Brain microvascular endothelial cell (primary cell): ENCODE results near the gene B3GALT4.

Experiments
- DNase-seq: peaks from one replicate; pipeline ENCODE4 v3.0.0-alpha.2; 2020
- H3K27ac ChIP-seq: fragments of 250-450 bp; sonication (Bioruptor Pico); 2 replicates; pipeline ENCODE4 v1.5.1; 2020; ENCODE audit warnings: mild to moderate bottlenecking, moderate library complexity
- H3K27me3 ChIP-seq: fragments of 250-450 bp; sonication (Bioruptor Pico); replicated peaks from 2 replicates; pipeline ENCODE4 v1.5.1; 2020; ENCODE audit warnings: mild to moderate bottlenecking
- H3K36me3 ChIP-seq: fragments of 250-450 bp; sonication (Bioruptor Pico); replicated peaks from 2 replicates; pipeline ENCODE4 v1.5.1; 2020; ENCODE audit warnings: mild to moderate bottlenecking
- H3K4me3 ChIP-seq: 2 replicates; pipeline ENCODE4 v1.5.1; 2011; ENCODE audit warnings: low read depth, mild to moderate bottlenecking, control low read depth, low read length, moderate library complexity
- in situ Hi-C: cut with HindIII; loops from 2 replicates; pipeline ENCODE4 v1.10.0; 2017; ENCODE audit warnings: low sequenced_read_pairs, low pct_ligation_motif_present
- TF ChIP-seq, protein P1 (sequence below): IDR thresholded peaks from 2 replicates; pipeline ENCODE4 v1.5.1; 2011; ENCODE audit warnings: low read depth, mild to moderate bottlenecking, moderate library complexity, low read length, control low read depth, inconsistent platforms; ENCODE audit errors: missing control alignments

The B3GALT4 gene

DNA sequence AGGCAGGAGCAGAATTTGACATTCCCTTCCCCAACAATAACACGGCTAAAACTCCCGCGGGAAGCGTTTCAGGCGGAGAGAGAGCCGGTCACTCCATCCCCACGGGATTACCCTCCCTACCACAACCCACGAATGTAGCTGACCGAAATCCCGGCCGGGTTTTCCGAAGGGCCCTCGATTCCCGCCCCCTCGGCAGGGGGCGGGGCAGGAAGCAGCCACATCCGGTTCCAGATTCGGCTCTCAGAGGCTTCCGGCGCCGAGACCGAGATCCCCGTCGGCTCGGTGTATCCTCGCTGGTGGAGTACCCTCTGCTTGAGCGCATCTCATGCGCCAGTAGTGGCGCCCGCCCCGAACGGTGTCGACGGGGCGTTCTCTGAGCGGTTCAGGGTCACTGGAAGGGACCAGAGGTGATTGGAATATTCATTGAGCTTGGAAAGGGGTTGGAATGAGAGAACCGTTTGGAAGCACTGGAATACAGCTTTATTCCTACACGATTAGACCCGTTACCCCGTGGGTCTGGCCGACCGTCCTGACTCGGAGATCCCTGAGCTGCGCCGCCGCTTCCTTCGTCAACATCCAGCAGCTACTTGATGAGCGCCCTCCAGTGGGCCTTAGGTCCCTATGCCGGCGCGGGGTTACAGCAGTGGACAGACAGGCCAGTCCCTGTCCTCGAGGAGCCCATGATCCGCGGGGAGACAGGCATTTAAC lies 22.5 kb downstream of the B3GALT4 start:
- in situ Hi-C loops, result no loop called here
- peak overlapping the region; percentile 92 for H3K27ac ChIP-seq
- TF ChIP-seq, protein P1, sequence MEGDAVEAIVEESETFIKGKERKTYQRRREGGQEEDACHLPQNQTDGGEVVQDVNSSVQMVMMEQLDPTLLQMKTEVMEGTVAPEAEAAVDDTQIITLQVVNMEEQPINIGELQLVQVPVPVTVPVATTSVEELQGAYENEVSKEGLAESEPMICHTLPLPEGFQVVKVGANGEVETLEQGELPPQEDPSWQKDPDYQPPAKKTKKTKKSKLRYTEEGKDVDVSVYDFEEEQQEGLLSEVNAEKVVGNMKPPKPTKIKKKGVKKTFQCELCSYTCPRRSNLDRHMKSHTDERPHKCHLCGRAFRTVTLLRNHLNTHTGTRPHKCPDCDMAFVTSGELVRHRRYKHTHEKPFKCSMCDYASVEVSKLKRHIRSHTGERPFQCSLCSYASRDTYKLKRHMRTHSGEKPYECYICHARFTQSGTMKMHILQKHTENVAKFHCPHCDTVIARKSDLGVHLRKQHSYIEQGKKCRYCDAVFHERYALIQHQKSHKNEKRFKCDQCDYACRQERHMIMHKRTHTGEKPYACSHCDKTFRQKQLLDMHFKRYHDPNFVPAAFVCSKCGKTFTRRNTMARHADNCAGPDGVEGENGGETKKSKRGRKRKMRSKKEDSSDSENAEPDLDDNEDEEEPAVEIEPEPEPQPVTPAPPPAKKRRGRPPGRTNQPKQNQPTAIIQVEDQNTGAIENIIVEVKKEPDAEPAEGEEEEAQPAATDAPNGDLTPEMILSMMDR, result peak; percentile 86
- DNase-seq, result peak; percentile 88
- H3K27me3 ChIP-seq, result no peaks in the 10 kb centered on the region
- peaks cover 41% of the 10 kb centered on the region for H3K36me3 ChIP-seq
- H3K4me3 ChIP-seq, result peak overlapping the region; percentile 88

DNA sequence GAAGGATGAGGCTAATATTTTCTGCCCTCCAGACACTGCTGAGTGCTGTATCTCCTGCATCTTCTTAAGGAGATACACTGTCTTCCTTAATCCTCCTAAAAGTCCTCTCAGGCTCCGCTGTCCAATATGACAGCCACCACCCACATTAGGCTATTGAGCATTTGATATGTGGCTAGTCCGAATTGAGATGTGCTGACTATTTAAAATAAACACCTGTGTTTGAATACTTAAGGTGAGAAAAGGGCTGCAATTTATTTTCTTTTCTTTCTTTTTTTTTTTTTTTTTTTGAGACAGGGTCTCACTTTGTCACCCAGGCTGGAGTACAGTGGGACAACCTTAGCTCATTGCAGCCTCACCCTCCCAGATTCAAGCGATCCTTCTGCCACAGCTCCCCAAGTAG lies 25.0 kb downstream of the B3GALT4 start:
- no peak overlapping the region for H3K4me3 ChIP-seq
- no peaks in the 10 kb centered on the region for H3K27me3 ChIP-seq
- DNase-seq, result no peak
- no peak overlapping the region for H3K27ac ChIP-seq
- TF ChIP-seq, protein P1, result no peak
- H3K36me3 ChIP-seq, result peaks cover 45% of the 10 kb centered on the region
- in situ Hi-C loops, result no loop called here

DNA sequence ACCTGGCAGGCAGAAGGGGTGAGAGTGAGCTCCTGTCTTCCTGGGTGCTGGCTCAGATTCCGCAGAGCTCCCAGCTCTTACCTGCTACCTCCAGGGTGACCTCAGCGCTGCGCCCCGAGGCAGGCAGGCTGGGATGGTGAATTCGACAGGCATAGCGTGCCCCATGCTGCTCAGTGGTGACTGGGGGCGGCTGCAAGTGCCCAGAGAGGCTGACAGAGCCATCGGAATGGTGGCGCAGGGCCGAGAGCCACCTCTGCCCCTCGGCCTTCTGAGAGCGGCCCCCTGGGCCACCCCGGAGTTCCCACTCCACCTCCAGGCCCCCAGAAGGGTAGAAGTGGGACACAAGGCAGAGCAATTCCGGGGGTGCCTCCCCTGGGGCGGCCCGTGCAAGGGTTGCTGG lies 27.3 kb downstream of the B3GALT4 start:
- Histone ChIP-seq H3K36me3 (peaks cover 53% of the 10 kb centered on the region), H3K27ac (no peak overlapping the region), H3K4me3 (no peak overlapping the region), H3K27me3 (no peaks in the 10 kb centered on the region)
- TF ChIP-seq, protein P1, result no peak
- in situ Hi-C loops, result no loop called here
- DNase-seq, result no peak

DNA sequence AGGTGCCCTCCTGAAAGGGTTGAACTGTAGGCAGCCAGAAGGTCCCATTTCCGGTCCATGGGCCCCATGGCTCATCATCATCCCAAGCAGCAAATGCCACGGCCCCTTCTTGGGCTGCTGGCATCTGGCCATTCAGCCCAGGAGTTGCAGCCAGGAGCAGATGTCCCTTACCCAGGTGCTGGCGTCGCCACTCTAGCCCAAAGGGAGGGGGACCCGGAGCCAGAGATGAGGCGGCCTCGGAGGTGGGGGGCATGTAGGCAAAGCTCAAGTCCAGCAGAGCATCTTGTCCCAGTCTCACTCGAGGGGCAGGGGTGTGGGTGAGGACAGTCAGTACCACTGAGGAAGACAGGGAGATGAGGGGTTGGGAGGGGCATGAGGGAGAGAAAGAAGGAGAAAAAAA lies 28.1 kb downstream of the B3GALT4 start:
- H3K4me3 ChIP-seq, result no peak overlapping the region
- no peaks in the 10 kb centered on the region for H3K27me3 ChIP-seq
- no peak for DNase-seq
- TF ChIP-seq, protein P1, result no peak
- H3K36me3 ChIP-seq, result peaks cover 57% of the 10 kb centered on the region
- H3K27ac ChIP-seq, result no peak overlapping the region
- in situ Hi-C loops, result no loop called here

DNA sequence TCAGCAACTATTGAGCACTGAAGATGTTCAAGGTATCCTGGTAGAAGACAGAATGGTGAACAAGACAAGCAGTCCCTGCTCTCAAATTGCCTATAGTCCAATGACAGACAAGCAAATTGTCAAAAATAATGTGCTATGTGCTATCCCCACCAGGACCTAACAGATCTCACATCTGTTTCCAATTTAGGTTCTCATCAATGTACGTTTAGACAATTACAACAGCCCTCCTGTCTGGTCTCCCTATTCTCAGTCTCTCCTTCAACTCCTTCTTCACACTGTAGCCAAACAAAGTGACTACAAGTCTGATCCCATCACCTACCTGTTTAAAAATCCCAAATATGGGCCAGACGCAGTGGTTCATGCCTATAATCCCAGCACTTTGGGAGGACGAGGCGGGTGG lies 29.4 kb downstream of the B3GALT4 start:
- Histone ChIP-seq H3K36me3 (peaks cover 62% of the 10 kb centered on the region), H3K4me3 (no peak overlapping the region), H3K27ac (no peak overlapping the region), H3K27me3 (no peaks in the 10 kb centered on the region)
- in situ Hi-C loops, result no loop called here
- DNase-seq, result no peak
- TF ChIP-seq, protein P1, result no peak
